K562 (cell line): ENCODE results near the gene AHCYL2. TPM values are rescaled to one million over a fixed set of nuclear protein-coding genes. Genes with fewer than 3 reads are reported as not detected.

ENCODE experiments used
- ATAC-seq: fragments of 200-7000 bp; cut with Tn5 transposase; 3 replicates; pipeline ENCODE4 v1.9.1; 2020; ENCODE audit warnings: moderate library complexity
- BruUV-seq: library from RNA; stranded (reverse); fragments of 400-500 nt; replicated peaks from 2 replicates; lab custom pipeline; 2021; lab: Mats Ljungman, UMichigan
- CTCF ChIA-PET: fragments of 300-600 bp; formaldehyde crosslinking; extraction: SDS; loops from one replicate; lab custom pipeline; 2021; ENCODE audit warnings: low intra/inter-chr PET ratio; lab: Yijun Ruan, JAX
- POLR2A ChIA-PET: fragments of 300-600, 350-650 bp; sonication (Branson Sonifier 250); formaldehyde crosslinking; extraction: SDS; loops from one replicate; lab custom pipeline; 2021; ENCODE audit warnings: antibody characterized with exemption, inconsistent platforms; lab: Yijun Ruan, JAX
- DNase-seq, 4 experiments: peaks; one replicate each; pipeline versions ENCODE4 v3.0.0 to v3.0.0-alpha.2; 2011 to 2018; ENCODE audit warnings: low spot score in 3 of 4, mixed read lengths in 3 of 4; ENCODE audit errors: extremely low read depth in 1 of 4
- FAIRE-seq: peaks from 2 replicates; lab custom pipeline; 2011; peaks lifted over from hg19 to GRCh38; lab: Jason Lieb, UNC
- H2AFZ ChIP-seq: 2 replicates; pipeline ENCODE4 v1.6.0; 2011; ENCODE audit warnings: low read depth, low read length, control low read depth, inconsistent platforms
- H3K27ac ChIP-seq: fragments of 200-600 bp; 3 replicates; pipeline ENCODE4 v1.8.0; 2011; ENCODE audit warnings: low read depth, mild to moderate bottlenecking, control low read depth, inconsistent platforms, low read length, moderate library complexity, mixed read lengths; ENCODE audit errors: extremely low read depth
- H3K27me3 ChIP-seq, 2 experiments: fragments of 300-600 bp in 1 of 2; 2 replicates in 1 of 2; 3 replicates in 1 of 2; pipeline versions ENCODE4 v1.6.0 to v1.8.0; 2011; ENCODE audit warnings: inconsistent platforms in 2 of 2, low read length in 2 of 2, mild to moderate bottlenecking in 1 of 2, mixed read lengths in 1 of 2, moderate library complexity in 1 of 2; ENCODE audit not compliant: control insufficient read depth in 2 of 2, insufficient read depth in 2 of 2
- H3K36me3 ChIP-seq: fragments of 300-600 bp; 3 replicates; pipeline ENCODE4 v1.8.0; 2011; ENCODE audit warnings: mild to moderate bottlenecking, low read length, inconsistent platforms; ENCODE audit not compliant: control insufficient read depth, insufficient read depth
- H3K4me1 ChIP-seq, 2 experiments: fragments of 200-600 bp in 1 of 2; replicated peaks in 1 of 2; 2 replicates in 1 of 2; 3 replicates in 1 of 2; pipeline versions ENCODE4 v1.5.1 to v1.8.0; 2011; ENCODE audit warnings: inconsistent platforms in 2 of 2, low read length in 2 of 2, mild to moderate bottlenecking in 1 of 2, mixed read lengths in 1 of 2, moderate library complexity in 1 of 2; ENCODE audit not compliant: control insufficient read depth in 2 of 2, insufficient read depth in 2 of 2
- H3K4me2 ChIP-seq: 2 replicates; pipeline ENCODE4 v1.6.1; 2011; ENCODE audit warnings: low read length, control low read depth, inconsistent platforms, mixed read lengths; ENCODE audit not compliant: insufficient read depth
- H3K4me3 ChIP-seq: fragments of 200-600 bp; sonication (generic), shearing (Covaris generic); 2 replicates; pipeline ENCODE4 v1.5.1; 2016; ENCODE audit warnings: control low read depth, inconsistent platforms
- H3K79me2 ChIP-seq: fragments of 200-600 bp; 3 replicates; pipeline ENCODE4 v1.8.0; 2011; ENCODE audit warnings: low read length, inconsistent platforms; ENCODE audit not compliant: control insufficient read depth, insufficient read depth
- H3K9ac ChIP-seq, 2 experiments: 2 replicates each; pipeline versions ENCODE4 v1.6.0 to v1.6.1; 2011; ENCODE audit warnings: low read depth in 2 of 2, low read length in 2 of 2, control low read depth in 1 of 2, inconsistent platforms in 1 of 2, mild to moderate bottlenecking in 1 of 2, mixed read lengths in 1 of 2; ENCODE audit not compliant: insufficient read depth in 1 of 2
- H3K9me1 ChIP-seq: one replicate; pipeline ENCODE4 v1.6.0; 2011; ENCODE audit warnings: inconsistent platforms, mild to moderate bottlenecking, low read length, moderate library complexity; ENCODE audit not compliant: control insufficient read depth, insufficient read depth
- H3K9me3 ChIP-seq: replicated peaks from 2 replicates; pipeline ENCODE4 v1.5.1; 2011; ENCODE audit warnings: low read depth, low read length, inconsistent platforms; ENCODE audit not compliant: control insufficient read depth, insufficient read depth
- H4K20me1 ChIP-seq: replicated peaks from 2 replicates; pipeline ENCODE4 v1.6.1; 2011; ENCODE audit warnings: low read length, inconsistent platforms, mixed read lengths; ENCODE audit not compliant: control insufficient read depth, insufficient read depth
- ARNT ChIP-seq, 2 experiments: fragments of 450-650 bp; IDR thresholded peaks; 2 replicates each; pipeline ENCODE4 v1.6.1; 2016; ENCODE audit warnings: mild to moderate bottlenecking in 1 of 2
- ATF3 ChIP-seq, 2 experiments: fragments of 450-650 bp in 1 of 2; sonication (generic) in 1 of 2; formaldehyde crosslinking in 1 of 2; IDR thresholded peaks in 1 of 2; conservative IDR thresholded peaks in 1 of 2; 2 replicates each; pipeline versions ENCODE4 v1.6.1 to v1.8.1; 2016 to 2023; ENCODE audit warnings: mild to moderate bottlenecking in 2 of 2, moderate library complexity in 2 of 2, inconsistent platforms in 1 of 2, missing genetic modification reagents in 1 of 2
- BRD9 ChIP-seq: fragments of 450-650 bp; IDR thresholded peaks from 2 replicates; pipeline ENCODE4 v1.6.1; 2018; ENCODE audit warnings: low read depth; ENCODE audit not compliant: partially characterized antibody
- EP300 ChIP-seq: IDR thresholded peaks from 2 replicates; pipeline ENCODE4 v1.6.1; 2012; ENCODE audit warnings: low read length, improper control_type of control experiment
- JUNB ChIP-seq: fragments of 450-650 bp; formaldehyde crosslinking; conservative IDR thresholded peaks from 2 replicates; pipeline ENCODE4 v1.4.0; 2020; ENCODE audit warnings: mild to moderate bottlenecking
- MYBL2 ChIP-seq, 2 experiments: fragments of 450-650 bp in 1 of 2; sonication (generic) in 1 of 2; formaldehyde crosslinking in 1 of 2; IDR thresholded peaks; 2 replicates each; pipeline versions ENCODE4 v1.6.1 to v1.8.1; 2017 to 2022; ENCODE audit warnings: borderline replicate concordance in 1 of 2, inconsistent platforms in 1 of 2, low read depth in 1 of 2, mild to moderate bottlenecking in 1 of 2, missing genetic modification reagents in 1 of 2, moderate library complexity in 1 of 2
- PATZ1 ChIP-seq: fragments of 250-450 bp; sonication (Bioruptor Pico); IDR thresholded peaks from 2 replicates; pipeline ENCODE4 v1.5.0; 2020; ENCODE audit warnings: mild to moderate bottlenecking, borderline replicate concordance
- PHB ChIP-seq: fragments of 250-450 bp; sonication (Bioruptor Pico); IDR thresholded peaks from 2 replicates; pipeline ENCODE4 v1.5.0; 2021
- SLC30A9 ChIP-seq: fragments of 250-450 bp; sonication (Bioruptor Pico); IDR thresholded peaks from 2 replicates; pipeline ENCODE4 v1.8.0; 2022; ENCODE audit warnings: mild to moderate bottlenecking, moderate library complexity
- ZBTB7A ChIP-seq: IDR thresholded peaks from 2 replicates; pipeline ENCODE4 v1.6.1; 2011; ENCODE audit warnings: low read depth, mild to moderate bottlenecking, low read length, moderate library complexity, borderline replicate concordance; ENCODE audit not compliant: control insufficient read depth
- ZFX ChIP-seq: sonication (generic); formaldehyde crosslinking; IDR thresholded peaks from 2 replicates; pipeline ENCODE4 v1.8.0; 2022; ENCODE audit warnings: mild to moderate bottlenecking, missing genetic modification reagents, moderate library complexity
- ZNF609 ChIP-seq: sonication (generic); formaldehyde crosslinking; IDR thresholded peaks from 2 replicates; pipeline ENCODE4 v1.8.1; 2023; ENCODE audit warnings: missing genetic modification reagents, mild to moderate bottlenecking, borderline replicate concordance
- ZNF75A ChIP-seq: fragments of 450-650 bp; formaldehyde crosslinking; IDR thresholded peaks from 2 replicates; pipeline ENCODE4 v1.4.0; 2020; ENCODE audit warnings: mild to moderate bottlenecking
- WGBS: fragments of 100-300 bp; shearing (Covaris generic); methylation state at CpG from one replicate; pipeline ENCODE4 v1.1.6; 2016; ENCODE audit warnings: low coverage, mixed read lengths; ENCODE audit not compliant: insufficient coverage; ENCODE audit errors: missing lambda C conversion rate; 5-methylcytosine and 5-hydroxymethylcytosine counted together
- in situ Hi-C: fragments of 300-500 bp; cut with MboI; formaldehyde crosslinking; loops from 4 replicates; pipeline ENCODE4 v1.15.0; 2018; ENCODE audit warnings: inconsistent platforms, mixed read lengths
- intact Hi-C: fragments of 100-400 bp; cut with micrococcal nuclease; formaldehyde crosslinking; loops from 2 replicates; pipeline ENCODE4 v1.14.2; 2022
- polyA plus RNA-seq, 8 experiments: library from polyadenylated mRNA; depleted of rRNA in 4 of 8; stranded (reverse) in 5 of 8; unstranded in 3 of 8; fragments of >200 nt; fragmentation: Nextera tagmentation in 2 of 8; fragmentation: Illumina TruSeq in 1 of 8; extraction: Ambion mirVana in 2 of 8; extraction: Trizol in 1 of 8; gene quantifications; 2 replicates each; pipeline versions ENCODE4 v1.2.1 to v1.2.3, GENCODE V29; 2011 to 2014; ENCODE audit warnings: inconsistent platforms in 1 of 8, missing spikeins in 1 of 8
- total RNA-seq, 7 experiments: library from RNA; depleted of rRNA in 6 of 7; stranded (reverse); fragments of >200 nt in 6 of 7; fragmentation: Illumina TruSeq in 2 of 7; extraction: Trizol in 2 of 7; gene quantifications; 2 replicates each; pipeline versions ENCODE4 v1.2.1 to v1.2.3, GENCODE V29; 2011 to 2021; ENCODE audit warnings: low replicate concordance in 1 of 7

The AHCYL2 gene
- total and polyA plus RNA-seq, 9 of the 15 experiments (the other 6 are each of a cell fraction or from before 2014, with no cell fraction given): 0.93 to 10.5 (median 5.2) TPM

GRCh38 chr7:129332254-129333035 is 107.6 kb downstream of the AHCYL2 start:
- FAIRE-seq (no peak), DNase-seq (no peak), ATAC-seq (no peak)
- WGBS: 10% methylated on average over 3 of the region's 3 CpGs
- H3K9me3 ChIP-seq: no peaks in the 10 kb centered on the region
- H3K9me1 ChIP-seq: no peaks in the 10 kb centered on the region
- in situ Hi-C loops: no loop called here
- no peak overlapping the region for H3K9ac ChIP-seq
- no peak overlapping the region for H3K4me2 ChIP-seq
- CTCF ChIA-PET: no interaction called here
- H3K36me3 ChIP-seq: no peaks in the 10 kb centered on the region
- intact Hi-C loops: no loop called here
- H3K27ac ChIP-seq: no peak overlapping the region
- H3K27me3 ChIP-seq: no peaks in the 10 kb centered on the region
- no peak overlapping the region for H3K4me3 ChIP-seq
- H4K20me1 ChIP-seq: no peaks in the 10 kb centered on the region
- no peak overlapping the region for H2AFZ ChIP-seq
- no TSS peak for BruUV-seq
- H3K4me1 ChIP-seq: no peaks in the 10 kb centered on the region
- H3K79me2 ChIP-seq: no peaks in the 10 kb centered on the region
- POLR2A ChIA-PET: interaction anchor here (0.5 to 1.8 kb wide), 5 partner anchors 11 to 386 kb away, joined by 3 to 5 read pairs (median 4); no protein-coding TSS in a partner anchor
- no peak for TF ChIP-seq JUNB
- no peak for TF ChIP-seq BRD9
- TF ChIP-seq PATZ1 (CRISPR knock-in tag): no peak
- TF ChIP-seq MYBL2 (IDR thresholded peaks at IDR 0.05; ENCODE audit: low read depth): no peak
- TF ChIP-seq MYBL2 (CRISPR knock-in tag; IDR thresholded peaks at IDR 0.05; ENCODE audit: borderline replicate concordance): no peak
- TF ChIP-seq ATF3 (IDR thresholded peaks at IDR 0.05): peak; percentile 25; the same call in 1 of the 2 replicates
- TF ChIP-seq ATF3 (CRISPR knock-in tag; conservative IDR thresholded peaks at IDR 0.05): no peak
- no peak for TF ChIP-seq EP300
- TF ChIP-seq ZNF75A (CRISPR knock-in tag): no peak
- no peak for TF ChIP-seq ZBTB7A
- TF ChIP-seq ZFX (CRISPR knock-in tag): no peak
- TF ChIP-seq PHB: no peak
- no peak for TF ChIP-seq ZNF609
- TF ChIP-seq SLC30A9 (CRISPR knock-in tag): no peak
- TF ChIP-seq ARNT (IDR thresholded peaks at IDR 0.05): no peak
